Lower leg skin (tissue), 3 donors: ENCODE measurements around the gene CASK.

ENCODE experiments used
- POLR2A ChIP-seq, 2 donors: fragments of 450-650 bp; IDR thresholded peaks; one replicate each; pipeline ENCODE4 v1.6.1; 2016 to 2017; ENCODE audit warnings: antibody characterized with exemption in 2 of 2, mild to moderate bottlenecking in 1 of 2, moderate library complexity in 1 of 2
- TF ChIP-seq, protein P1 (sequence below), 3 donors: fragments of 450-650 bp; IDR thresholded peaks; one replicate each; pipeline ENCODE4 v1.5.1; 2016; ENCODE audit warnings: antibody characterized with exemption in 3 of 3, mild to moderate bottlenecking in 3 of 3, moderate library complexity in 2 of 3

DNA sequence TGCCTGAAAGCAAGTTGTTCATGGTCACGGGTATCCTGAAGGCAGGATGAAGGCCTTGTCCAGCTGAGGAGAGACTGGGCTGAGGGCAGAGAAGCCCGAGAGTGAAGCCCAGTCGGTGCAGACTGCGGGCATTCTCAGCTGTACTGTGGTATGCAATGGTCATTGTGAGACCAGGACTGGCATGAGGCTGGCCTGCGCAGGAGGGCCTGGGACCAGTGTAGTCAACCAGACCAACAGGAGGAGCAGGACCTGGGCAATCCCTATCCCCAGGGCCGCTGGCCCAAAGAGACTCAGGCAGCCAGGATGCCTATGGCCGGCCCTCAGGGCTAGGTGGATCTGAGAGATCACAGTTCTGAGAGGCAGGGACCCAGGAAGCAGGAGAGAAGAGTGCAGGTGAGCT, 394.6 kb downstream of the CASK start:
- TF ChIP-seq, protein P1, sequence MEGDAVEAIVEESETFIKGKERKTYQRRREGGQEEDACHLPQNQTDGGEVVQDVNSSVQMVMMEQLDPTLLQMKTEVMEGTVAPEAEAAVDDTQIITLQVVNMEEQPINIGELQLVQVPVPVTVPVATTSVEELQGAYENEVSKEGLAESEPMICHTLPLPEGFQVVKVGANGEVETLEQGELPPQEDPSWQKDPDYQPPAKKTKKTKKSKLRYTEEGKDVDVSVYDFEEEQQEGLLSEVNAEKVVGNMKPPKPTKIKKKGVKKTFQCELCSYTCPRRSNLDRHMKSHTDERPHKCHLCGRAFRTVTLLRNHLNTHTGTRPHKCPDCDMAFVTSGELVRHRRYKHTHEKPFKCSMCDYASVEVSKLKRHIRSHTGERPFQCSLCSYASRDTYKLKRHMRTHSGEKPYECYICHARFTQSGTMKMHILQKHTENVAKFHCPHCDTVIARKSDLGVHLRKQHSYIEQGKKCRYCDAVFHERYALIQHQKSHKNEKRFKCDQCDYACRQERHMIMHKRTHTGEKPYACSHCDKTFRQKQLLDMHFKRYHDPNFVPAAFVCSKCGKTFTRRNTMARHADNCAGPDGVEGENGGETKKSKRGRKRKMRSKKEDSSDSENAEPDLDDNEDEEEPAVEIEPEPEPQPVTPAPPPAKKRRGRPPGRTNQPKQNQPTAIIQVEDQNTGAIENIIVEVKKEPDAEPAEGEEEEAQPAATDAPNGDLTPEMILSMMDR (IDR thresholded peaks at IDR 0.05): no peak
- no peak for TF ChIP-seq POLR2A (IDR thresholded peaks at IDR 0.05)
